Neural cell (in vitro differentiated cells): ENCODE results near the gene ZFX. TPM values are rescaled to one million over a fixed set of nuclear protein-coding genes. Genes with fewer than 3 reads are reported as not detected.

Experiments
- H2AFZ ChIP-seq: fragments of 200-600, 300-800 bp; sonication (generic), shearing (Covaris generic); 2 replicates; pipeline ENCODE4 v1.6.0; 2014; ENCODE audit warnings: low read depth, mild to moderate bottlenecking, antibody characterized with exemption, low read length, moderate library complexity
- H3F3A ChIP-seq: fragments of 200-600 bp; shearing (Covaris generic); 2 replicates; pipeline ENCODE4 v1.6.1; 2016; ENCODE audit warnings: mild to moderate bottlenecking, moderate library complexity, mixed read lengths, antibody characterized with exemption, low read length; ENCODE audit not compliant: insufficient read depth, poor library complexity, severe bottlenecking
- H3K27ac ChIP-seq: fragments of 200-600, 300-800 bp; sonication (generic), shearing (Covaris generic); 2 replicates; pipeline ENCODE4 v1.5.1; 2014; ENCODE audit warnings: mild to moderate bottlenecking, low read length, moderate library complexity
- H3K27me3 ChIP-seq: fragments of 300-800, 200-600 bp; sonication (generic), shearing (Covaris generic); 2 replicates; pipeline ENCODE4 v1.6.0; 2014; ENCODE audit warnings: mild to moderate bottlenecking, low read depth, low read length, moderate library complexity; ENCODE audit not compliant: insufficient read depth
- H3K36me3 ChIP-seq: fragments of 300-800, 200-600 bp; sonication (generic), shearing (Covaris generic); 2 replicates; pipeline ENCODE4 v1.5.1; 2014; ENCODE audit warnings: mild to moderate bottlenecking, antibody characterized with exemption, low read length, moderate library complexity; ENCODE audit not compliant: insufficient read depth
- H3K4me2 ChIP-seq: fragments of 300-800, 200-600 bp; sonication (generic), shearing (Covaris generic); 2 replicates; pipeline ENCODE4 v1.6.0; 2014; ENCODE audit warnings: mild to moderate bottlenecking, low read length
- H3K4me3 ChIP-seq: fragments of 300-800, 200-600 bp; sonication (generic), shearing (Covaris generic); 2 replicates; pipeline ENCODE4 v1.5.1; 2014; ENCODE audit warnings: mild to moderate bottlenecking, low read length, moderate library complexity
- H3K79me2 ChIP-seq: fragments of 200-600 bp; shearing (Covaris generic); replicated peaks from 2 replicates; pipeline ENCODE4 v1.6.0; 2014; ENCODE audit warnings: mild to moderate bottlenecking, low read length, moderate library complexity; ENCODE audit not compliant: insufficient read depth
- H3K9ac ChIP-seq: fragments of 300-800, 200-600 bp; sonication (generic), shearing (Covaris generic); 2 replicates; pipeline ENCODE4 v1.6.1; 2016; ENCODE audit warnings: mild to moderate bottlenecking, low read length, mixed read lengths
- H3K9me2 ChIP-seq: fragments of 200-600 bp; shearing (Covaris generic); 2 replicates; pipeline ENCODE4 v1.6.1; 2016; ENCODE audit warnings: mild to moderate bottlenecking, low read length, mixed read lengths; ENCODE audit not compliant: insufficient read depth
- H3K9me3 ChIP-seq: fragments of 200-600, 300-800 bp; sonication (generic), shearing (Covaris generic); 2 replicates; pipeline ENCODE4 v1.6.1; 2016; ENCODE audit warnings: mild to moderate bottlenecking, mixed run types, low read length, moderate library complexity, mixed read lengths
- H4K20me1 ChIP-seq: fragments of 200-600 bp; shearing (Covaris generic); 2 replicates; pipeline ENCODE4 v1.6.1; 2016; ENCODE audit warnings: mild to moderate bottlenecking, mixed run types; ENCODE audit not compliant: insufficient read depth
- EP300 ChIP-seq: fragments of 450-650 bp; conservative IDR thresholded peaks from 2 replicates; pipeline ENCODE4 v1.6.1; 2014; ENCODE audit warnings: antibody characterized with exemption, mild to moderate bottlenecking, moderate library complexity; ENCODE audit not compliant: poor library complexity, severe bottlenecking
- EZH2 ChIP-seq: fragments of 200-600, 300-800 bp; shearing (Covaris generic), sonication (generic); IDR thresholded peaks from 2 replicates; pipeline ENCODE4 v1.6.1; 2014; ENCODE audit warnings: antibody characterized with exemption, low read length, borderline replicate concordance, mild to moderate bottlenecking; ENCODE audit not compliant: insufficient read depth, poor library complexity, severe bottlenecking
- MXI1 ChIP-seq: fragments of 450-650 bp; conservative IDR thresholded peaks from 2 replicates; pipeline ENCODE4 v1.6.1; 2014; ENCODE audit warnings: antibody characterized with exemption, mild to moderate bottlenecking; ENCODE audit not compliant: poor library complexity, severe bottlenecking
- POLR2AphosphoS5 ChIP-seq: IDR thresholded peaks from 2 replicates; pipeline ENCODE4 v1.6.1; 2012
- RAD21 ChIP-seq: fragments of 450-650 bp; conservative IDR thresholded peaks from 2 replicates; pipeline ENCODE4 v1.6.1; 2014; ENCODE audit warnings: antibody characterized with exemption, mild to moderate bottlenecking, moderate library complexity
- SMC3 ChIP-seq: fragments of 450-650 bp; conservative IDR thresholded peaks from 2 replicates; pipeline ENCODE4 v1.6.1; 2014; ENCODE audit warnings: antibody characterized with exemption, mild to moderate bottlenecking, moderate library complexity; ENCODE audit not compliant: poor library complexity
- TAF1 ChIP-seq: IDR thresholded peaks from 2 replicates; pipeline ENCODE4 v1.6.1; 2012; ENCODE audit warnings: low read depth
- polyA plus RNA-seq: library from polyadenylated mRNA; depleted of rRNA; stranded (reverse); fragments of >200 nt; gene quantifications from 2 replicates; pipeline ENCODE4 v1.2.3, GENCODE V29; 2014
- TF ChIP-seq, protein P1 (sequence below): IDR thresholded peaks from 2 replicates; pipeline ENCODE4 v1.6.1; 2012; ENCODE audit warnings: borderline replicate concordance
- TF ChIP-seq, protein P2 (sequence below): fragments of 450-650 bp; IDR thresholded peaks from 2 replicates; pipeline ENCODE4 v1.5.1; 2014; ENCODE audit warnings: antibody characterized with exemption, mild to moderate bottlenecking, moderate library complexity; ENCODE audit not compliant: poor library complexity, severe bottlenecking

The ZFX gene
- polyA plus RNA-seq, 1 donor from 2014 or later = 12.5 TPM

DNA sequence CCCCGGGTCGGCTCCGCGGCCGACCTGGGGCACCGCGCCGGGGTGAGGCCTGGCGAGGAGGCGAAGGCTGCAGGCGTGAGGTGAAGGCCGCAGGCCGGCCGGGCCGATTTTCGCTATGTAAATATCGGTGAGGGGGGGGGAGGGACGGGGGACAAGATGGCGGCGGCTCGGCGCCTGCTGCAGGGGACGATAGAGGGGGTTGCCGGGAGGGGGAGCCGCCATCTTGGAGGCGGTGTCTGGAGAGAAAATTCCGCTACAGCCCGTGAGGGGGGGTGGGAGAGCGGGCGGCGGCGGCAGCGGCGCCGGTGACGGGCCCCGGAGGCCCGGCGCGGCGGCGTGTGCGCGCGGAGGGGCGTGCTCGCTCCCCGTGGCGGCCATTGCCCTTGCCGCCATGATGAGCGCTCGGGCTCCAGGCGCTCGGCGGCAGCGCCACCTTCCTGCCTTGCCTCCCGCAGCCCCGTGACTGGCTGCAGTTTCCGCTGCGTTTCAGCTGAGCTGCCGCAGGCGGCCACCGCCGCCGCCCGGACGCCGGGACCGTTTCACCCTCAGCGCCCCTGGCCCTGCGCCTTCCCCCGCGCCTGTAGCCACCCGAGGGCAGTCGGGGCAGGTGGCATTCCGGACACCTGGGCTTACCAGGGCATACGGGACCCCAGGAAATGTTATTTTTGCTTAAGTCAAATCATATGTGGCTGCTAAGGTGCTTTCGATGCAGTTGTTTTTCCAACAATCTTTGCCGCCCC lies 692 bp downstream of the ZFX start:
- Histone ChIP-seq H4K20me1 (no peaks in the 10 kb centered on the region), H3F3A (no peaks in the 10 kb centered on the region), H3K36me3 (no peaks in the 10 kb centered on the region), H3K9me2 (no peaks in the 10 kb centered on the region), H3K4me3 (peak overlapping the region; percentile 75), H2AFZ (peak overlapping the region; percentile 40), H3K9ac (peak overlapping the region; percentile 79), H3K27me3 (no peaks in the 10 kb centered on the region), H3K79me2 (peaks cover 30% of the 10 kb centered on the region), H3K27ac (peak overlapping the region; percentile 68), H3K9me3 (no peaks in the 10 kb centered on the region), H3K4me2 (no peak overlapping the region)
- TF ChIP-seq, protein P1, sequence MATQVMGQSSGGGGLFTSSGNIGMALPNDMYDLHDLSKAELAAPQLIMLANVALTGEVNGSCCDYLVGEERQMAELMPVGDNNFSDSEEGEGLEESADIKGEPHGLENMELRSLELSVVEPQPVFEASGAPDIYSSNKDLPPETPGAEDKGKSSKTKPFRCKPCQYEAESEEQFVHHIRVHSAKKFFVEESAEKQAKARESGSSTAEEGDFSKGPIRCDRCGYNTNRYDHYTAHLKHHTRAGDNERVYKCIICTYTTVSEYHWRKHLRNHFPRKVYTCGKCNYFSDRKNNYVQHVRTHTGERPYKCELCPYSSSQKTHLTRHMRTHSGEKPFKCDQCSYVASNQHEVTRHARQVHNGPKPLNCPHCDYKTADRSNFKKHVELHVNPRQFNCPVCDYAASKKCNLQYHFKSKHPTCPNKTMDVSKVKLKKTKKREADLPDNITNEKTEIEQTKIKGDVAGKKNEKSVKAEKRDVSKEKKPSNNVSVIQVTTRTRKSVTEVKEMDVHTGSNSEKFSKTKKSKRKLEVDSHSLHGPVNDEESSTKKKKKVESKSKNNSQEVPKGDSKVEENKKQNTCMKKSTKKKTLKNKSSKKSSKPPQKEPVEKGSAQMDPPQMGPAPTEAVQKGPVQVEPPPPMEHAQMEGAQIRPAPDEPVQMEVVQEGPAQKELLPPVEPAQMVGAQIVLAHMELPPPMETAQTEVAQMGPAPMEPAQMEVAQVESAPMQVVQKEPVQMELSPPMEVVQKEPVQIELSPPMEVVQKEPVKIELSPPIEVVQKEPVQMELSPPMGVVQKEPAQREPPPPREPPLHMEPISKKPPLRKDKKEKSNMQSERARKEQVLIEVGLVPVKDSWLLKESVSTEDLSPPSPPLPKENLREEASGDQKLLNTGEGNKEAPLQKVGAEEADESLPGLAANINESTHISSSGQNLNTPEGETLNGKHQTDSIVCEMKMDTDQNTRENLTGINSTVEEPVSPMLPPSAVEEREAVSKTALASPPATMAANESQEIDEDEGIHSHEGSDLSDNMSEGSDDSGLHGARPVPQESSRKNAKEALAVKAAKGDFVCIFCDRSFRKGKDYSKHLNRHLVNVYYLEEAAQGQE = no peak
- TF ChIP-seq POLR2AphosphoS5 (peak; percentile 40), EZH2 (no peak), MXI1 (peak; percentile 48), SMC3 (peak; percentile 49), TAF1 (no peak), EP300 (peak; percentile 31), RAD21 (peak; percentile 54)
- TF ChIP-seq, protein P2, sequence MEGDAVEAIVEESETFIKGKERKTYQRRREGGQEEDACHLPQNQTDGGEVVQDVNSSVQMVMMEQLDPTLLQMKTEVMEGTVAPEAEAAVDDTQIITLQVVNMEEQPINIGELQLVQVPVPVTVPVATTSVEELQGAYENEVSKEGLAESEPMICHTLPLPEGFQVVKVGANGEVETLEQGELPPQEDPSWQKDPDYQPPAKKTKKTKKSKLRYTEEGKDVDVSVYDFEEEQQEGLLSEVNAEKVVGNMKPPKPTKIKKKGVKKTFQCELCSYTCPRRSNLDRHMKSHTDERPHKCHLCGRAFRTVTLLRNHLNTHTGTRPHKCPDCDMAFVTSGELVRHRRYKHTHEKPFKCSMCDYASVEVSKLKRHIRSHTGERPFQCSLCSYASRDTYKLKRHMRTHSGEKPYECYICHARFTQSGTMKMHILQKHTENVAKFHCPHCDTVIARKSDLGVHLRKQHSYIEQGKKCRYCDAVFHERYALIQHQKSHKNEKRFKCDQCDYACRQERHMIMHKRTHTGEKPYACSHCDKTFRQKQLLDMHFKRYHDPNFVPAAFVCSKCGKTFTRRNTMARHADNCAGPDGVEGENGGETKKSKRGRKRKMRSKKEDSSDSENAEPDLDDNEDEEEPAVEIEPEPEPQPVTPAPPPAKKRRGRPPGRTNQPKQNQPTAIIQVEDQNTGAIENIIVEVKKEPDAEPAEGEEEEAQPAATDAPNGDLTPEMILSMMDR = peak; percentile 76

DNA sequence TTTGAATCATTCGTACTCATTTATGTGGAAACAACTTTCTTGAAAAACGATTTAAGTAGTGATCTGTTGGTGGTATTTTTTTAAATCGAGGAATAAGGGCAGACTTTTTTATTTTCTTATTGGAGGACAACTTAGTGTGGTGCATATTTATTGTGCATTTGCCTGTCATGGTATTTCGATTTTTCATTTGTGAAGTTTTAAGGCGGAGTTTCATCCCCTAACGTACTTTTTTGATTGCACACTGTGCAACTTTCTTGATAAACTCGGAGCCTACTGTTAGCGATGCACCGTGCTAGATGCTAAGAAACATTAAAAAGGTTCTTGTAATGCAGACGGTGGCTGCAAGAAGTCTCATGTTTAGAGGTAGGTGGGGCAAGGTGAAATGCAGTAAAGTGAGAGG lies 1.4 kb downstream of the ZFX start:
- Histone ChIP-seq H3K27ac (peak overlapping the region; percentile 68), H3K9me3 (no peaks in the 10 kb centered on the region), H3K4me3 (peak overlapping the region; percentile 75), H3F3A (no peaks in the 10 kb centered on the region), H3K36me3 (no peaks in the 10 kb centered on the region), H2AFZ (no peak overlapping the region), H4K20me1 (no peaks in the 10 kb centered on the region), H3K27me3 (no peaks in the 10 kb centered on the region), H3K9me2 (no peaks in the 10 kb centered on the region), H3K9ac (peak overlapping the region; percentile 79), H3K79me2 (peaks cover 35% of the 10 kb centered on the region), H3K4me2 (peak overlapping the region; percentile 44)
- TF ChIP-seq MXI1 (no peak), TAF1 (no peak), POLR2AphosphoS5 (no peak), EZH2 (no peak), SMC3 (no peak), EP300 (no peak), RAD21 (no peak)
- TF ChIP-seq, protein P2 = no peak
- TF ChIP-seq, protein P1 = no peak
